Measurements from ENCODE around the gene CFAP251.
A peak's percentile ranks its signal among the peaks of the same experiment; 100 is the strongest.
"Not testable (repeated sequence)": the region's sequence is repeated elsewhere in the genome, so short reads cannot be mapped to it uniquely, and the experiment has no call there.

The CFAP251 gene

DNA sequence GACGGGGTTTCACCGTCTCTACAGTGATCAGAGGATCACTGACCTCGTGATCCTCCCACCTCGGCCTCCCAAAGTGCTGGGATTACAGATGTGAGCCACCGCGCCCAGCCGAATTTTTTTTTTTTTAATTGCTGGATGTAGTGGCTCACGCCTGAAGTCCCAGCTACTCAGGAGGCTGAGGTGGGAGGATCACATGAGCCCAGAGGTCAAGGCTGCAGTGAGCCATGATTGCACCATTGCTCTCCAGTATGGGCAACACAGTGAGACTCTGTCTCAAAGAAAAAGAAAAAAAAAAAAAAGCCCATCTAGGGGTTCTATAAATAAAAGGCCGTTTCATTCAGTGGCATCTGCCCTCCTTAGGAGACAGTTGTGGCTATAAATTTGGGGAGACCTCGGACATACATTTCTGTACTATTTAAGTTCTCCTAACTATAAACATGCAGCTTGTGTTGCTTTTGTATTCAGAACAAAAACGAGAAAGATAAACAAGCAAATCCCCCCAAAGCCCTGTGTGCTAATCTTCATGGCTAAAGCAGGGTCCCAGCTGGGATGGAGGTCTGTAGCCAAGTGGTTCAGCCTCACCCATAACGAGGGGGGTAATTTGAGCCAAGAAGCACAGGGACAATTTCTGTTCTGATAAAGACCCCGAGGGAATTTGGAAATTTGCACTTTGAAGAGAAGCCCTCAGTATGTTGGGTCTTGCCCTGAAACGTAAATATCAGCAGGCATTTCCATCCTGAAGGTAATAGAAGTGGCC is 68.3 kb downstream of the CFAP251 start:
- H3K4me3 ChIP-seq (ENCODE audit: low read depth, low read length): no peak overlapping the region
- TF ChIP-seq CTCF (conservative IDR thresholded peaks at IDR 0.05; ENCODE audit: low read depth, low read length): no peak
- no peak for DNase-seq (ENCODE audit: low read depth)

- not testable (repeated sequence) for DNase-seq (ENCODE audit: low read depth)
Measured at GRCh38 chr12:121988519-121988918, 70.1 kb downstream of the CFAP251 start.

DNA sequence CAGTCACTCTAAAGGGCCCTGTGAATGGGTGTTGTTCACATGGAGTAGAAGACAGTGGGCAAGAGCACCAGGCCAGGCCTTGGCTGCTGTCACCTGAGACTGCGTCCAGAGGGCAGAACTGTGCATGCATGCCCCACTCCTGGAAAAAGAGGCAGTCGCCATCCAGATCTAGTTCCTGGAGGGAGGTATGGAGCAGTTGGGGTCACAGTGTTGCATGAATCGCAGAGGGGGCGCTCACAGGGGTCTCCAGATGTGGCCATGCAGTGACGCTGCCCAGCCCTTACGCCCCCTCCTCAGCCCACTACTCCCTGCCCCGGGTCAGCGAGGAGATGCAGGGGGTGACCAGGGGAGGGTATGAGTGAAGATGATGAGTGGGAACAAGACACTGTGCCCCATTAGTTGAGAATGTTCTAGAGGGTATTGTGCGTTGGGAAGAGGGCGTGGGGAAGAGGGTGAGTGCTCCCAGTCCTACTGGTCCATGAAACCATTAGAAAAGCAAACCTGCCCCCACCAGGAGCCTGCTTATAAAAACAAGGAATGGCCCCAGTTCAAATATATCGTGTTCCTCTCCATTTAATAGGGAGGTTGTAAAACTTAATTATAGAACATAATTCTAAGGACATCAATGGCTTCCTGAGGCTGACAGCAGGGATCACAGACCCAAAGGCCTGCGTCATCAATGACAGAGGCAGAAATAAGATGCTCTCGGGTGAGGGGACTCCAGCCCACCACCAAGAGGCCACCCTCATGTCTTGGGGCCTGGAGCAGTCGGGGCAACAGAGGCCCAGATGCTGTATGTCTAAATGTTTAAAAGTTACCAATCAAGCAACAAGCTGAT is 71.1 kb downstream of the CFAP251 start:
- H3K4me3 ChIP-seq (ENCODE audit: low read depth, low read length): no peak overlapping the region
- no peak for TF ChIP-seq CTCF (conservative IDR thresholded peaks at IDR 0.05; ENCODE audit: low read depth, low read length)
- DNase-seq (ENCODE audit: low read depth): no peak

More at GRCh38 chr12:121988519-121988918, 70.1 kb downstream of the CFAP251 start:
- not testable (repeated sequence) for H3K4me3 ChIP-seq (ENCODE audit: low read depth, low read length)

GRCh38 chr12:121990114-121990647 is 71.8 kb downstream of the CFAP251 start:
- no peak overlapping the region for H3K4me3 ChIP-seq (ENCODE audit: low read depth, low read length)
- no peak for DNase-seq (ENCODE audit: low read depth)
- TF ChIP-seq CTCF (conservative IDR thresholded peaks at IDR 0.05; ENCODE audit: low read depth, low read length): no peak

DNA sequence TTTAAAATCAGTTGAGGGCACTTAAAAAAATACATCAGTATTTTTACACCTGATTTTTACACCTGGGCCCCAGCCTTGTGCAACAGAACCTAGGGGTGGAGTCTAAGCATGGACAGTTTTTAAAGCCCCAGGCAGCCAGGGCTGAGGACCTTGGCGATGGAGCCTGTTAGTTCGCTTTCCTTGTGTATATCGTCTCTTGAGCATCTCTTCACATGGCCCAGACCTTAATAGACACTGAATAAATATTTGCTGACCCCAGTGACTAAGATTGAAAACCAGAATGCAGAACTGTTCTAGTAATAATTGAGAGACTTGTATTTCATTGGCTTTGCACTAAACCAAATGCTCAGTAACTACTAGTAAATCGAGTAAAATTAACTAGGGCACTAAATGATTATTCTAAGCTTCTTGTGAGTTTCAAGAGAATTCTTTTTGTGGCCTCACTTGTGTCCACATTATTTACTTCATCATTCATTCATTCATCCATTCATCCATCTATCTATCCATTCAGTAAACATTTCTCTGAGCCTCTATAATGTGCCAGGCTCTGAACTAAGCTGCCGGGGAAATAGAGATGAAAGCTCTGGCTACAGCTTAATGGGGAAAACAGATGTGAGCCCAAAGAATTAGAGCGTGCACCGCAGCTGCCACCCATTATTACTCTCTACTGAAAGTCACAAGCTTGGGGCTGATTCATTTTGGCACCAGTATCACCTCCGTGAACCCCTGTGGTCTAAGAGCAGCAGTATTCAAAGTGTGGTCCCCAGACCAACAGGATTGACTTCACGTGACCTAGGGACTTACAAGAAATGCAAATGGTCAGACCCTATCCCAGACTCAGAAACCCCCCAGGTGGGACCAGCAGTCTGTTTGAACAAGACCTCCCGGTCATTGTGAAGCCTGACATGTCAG is 72.6 kb downstream of the CFAP251 start:
- H3K4me3 ChIP-seq (ENCODE audit: low read depth, low read length): no peak overlapping the region
- no peak for DNase-seq (ENCODE audit: low read depth)
- no peak for TF ChIP-seq CTCF (conservative IDR thresholded peaks at IDR 0.05; ENCODE audit: low read depth, low read length)

DNA sequence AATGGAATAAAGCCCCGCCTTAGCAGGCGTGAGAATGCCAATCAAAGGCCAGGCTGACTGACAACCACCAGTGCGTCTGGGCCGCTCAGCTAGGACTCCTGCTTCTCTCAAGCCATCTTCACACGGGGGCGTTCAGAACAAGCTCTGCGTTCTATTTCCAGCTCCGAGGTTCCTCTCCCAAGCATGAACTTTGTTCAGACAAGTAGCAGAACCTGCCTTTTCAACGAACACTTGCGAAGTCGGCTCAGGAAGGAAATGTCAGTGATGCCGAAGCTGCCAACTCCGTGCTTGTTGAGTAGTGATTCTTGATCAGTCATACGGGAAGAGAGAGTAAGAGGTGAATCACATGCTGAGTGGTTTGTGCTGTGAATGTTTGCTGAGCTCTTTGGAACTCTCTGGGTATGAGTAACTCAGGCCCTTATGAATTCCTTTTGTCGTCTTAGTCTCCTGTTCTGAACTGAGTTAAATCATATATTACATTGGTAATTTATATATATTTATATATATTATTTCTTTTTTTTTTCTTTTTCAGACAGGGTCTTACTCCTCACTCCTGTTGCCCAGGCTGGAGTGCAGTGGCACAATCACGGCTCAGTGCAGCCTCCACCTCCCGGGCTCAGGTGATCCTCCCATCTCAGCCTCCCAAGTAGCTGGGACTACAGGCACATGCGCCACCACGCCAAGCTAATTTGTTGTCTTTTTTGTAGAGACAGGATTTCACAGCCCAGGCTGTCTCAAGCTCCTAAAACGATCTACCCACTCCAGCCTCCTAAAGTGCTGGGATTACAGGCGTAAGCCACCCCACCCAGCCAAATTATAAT is 73.9 kb downstream of the CFAP251 start:
- peak; percentile 99 for DNase-seq (ENCODE audit: low read depth)
- H3K4me3 ChIP-seq (ENCODE audit: low read depth, low read length): no peak overlapping the region
- no peak for TF ChIP-seq CTCF (conservative IDR thresholded peaks at IDR 0.05; ENCODE audit: low read depth, low read length)
